GM06990 (cell line): ENCODE results near the gene MGMT.

Experiments
- DNase-seq: peaks from one replicate; pipeline ENCODE4 v3.0.0-alpha.2; 2011; ENCODE audit not compliant: insufficient read length; ENCODE audit errors: extremely low read depth
- H3K27me3 ChIP-seq: replicated peaks from 2 replicates; pipeline ENCODE4 v1.6.0; 2011; ENCODE audit warnings: low read length; ENCODE audit not compliant: control insufficient read depth, insufficient read depth
- H3K36me3 ChIP-seq: 2 replicates; pipeline ENCODE4 v1.5.1; 2011; ENCODE audit warnings: low read length; ENCODE audit not compliant: control insufficient read depth, insufficient read depth
- H3K4me3 ChIP-seq: replicated peaks from 2 replicates; pipeline ENCODE4 v1.5.1; 2011; ENCODE audit warnings: low read depth, mild to moderate bottlenecking, control low read depth, low read length
- CTCF ChIP-seq: IDR thresholded peaks from 2 replicates; pipeline ENCODE4 v1.5.1; 2011; ENCODE audit warnings: low read length, control low read depth, mild to moderate bottlenecking, inconsistent platforms; ENCODE audit not compliant: insufficient read depth, poor library complexity, severe bottlenecking

MGMT gene

GRCh38 chr10:129593953-129594352 is 126.9 kb downstream of the MGMT start:
- TF ChIP-seq CTCF = no peak
- Histone ChIP-seq H3K27me3 (no peaks in the 10 kb centered on the region), H3K36me3 (no peaks in the 10 kb centered on the region), H3K4me3 (no peak overlapping the region)
- DNase-seq = no peak

GRCh38 chr10:129594811-129595210 is 127.8 kb downstream of the MGMT start:
- no peaks in the 10 kb centered on the region for H3K27me3 ChIP-seq
- no peak overlapping the region for H3K4me3 ChIP-seq
- H3K36me3 ChIP-seq = no peaks in the 10 kb centered on the region
- no peak for TF ChIP-seq CTCF
- DNase-seq = no peak

- H3K4me3 ChIP-seq = no peak overlapping the region
- H3K27me3 ChIP-seq = no peaks in the 10 kb centered on the region
- no peak for DNase-seq
- no peak for TF ChIP-seq CTCF
- no peaks in the 10 kb centered on the region for H3K36me3 ChIP-seq
Measured at GRCh38 chr10:129598413-129598812, 131.4 kb downstream of the MGMT start.

- TF ChIP-seq CTCF = no peak
- Histone ChIP-seq H3K27me3 (no peaks in the 10 kb centered on the region), H3K4me3 (no peak overlapping the region), H3K36me3 (no peaks in the 10 kb centered on the region)
- DNase-seq = no peak
Measured at GRCh38 chr10:129599160-129599559, 132.1 kb downstream of the MGMT start.

GRCh38 chr10:129601737-129602136 is 134.7 kb downstream of the MGMT start:
- TF ChIP-seq CTCF = no peak
- DNase-seq = no peak
- Histone ChIP-seq H3K27me3 (no peaks in the 10 kb centered on the region), H3K4me3 (no peak overlapping the region), H3K36me3 (no peaks in the 10 kb centered on the region)

GRCh38 chr10:129602938-129603535 is 136.0 kb downstream of the MGMT start:
- no peak overlapping the region for H3K4me3 ChIP-seq
- no peaks in the 10 kb centered on the region for H3K27me3 ChIP-seq
- no peak for DNase-seq
- no peaks in the 10 kb centered on the region for H3K36me3 ChIP-seq
- no peak for TF ChIP-seq CTCF
